ENCODE results near the gene EIF3K.

The EIF3K gene

DNA sequence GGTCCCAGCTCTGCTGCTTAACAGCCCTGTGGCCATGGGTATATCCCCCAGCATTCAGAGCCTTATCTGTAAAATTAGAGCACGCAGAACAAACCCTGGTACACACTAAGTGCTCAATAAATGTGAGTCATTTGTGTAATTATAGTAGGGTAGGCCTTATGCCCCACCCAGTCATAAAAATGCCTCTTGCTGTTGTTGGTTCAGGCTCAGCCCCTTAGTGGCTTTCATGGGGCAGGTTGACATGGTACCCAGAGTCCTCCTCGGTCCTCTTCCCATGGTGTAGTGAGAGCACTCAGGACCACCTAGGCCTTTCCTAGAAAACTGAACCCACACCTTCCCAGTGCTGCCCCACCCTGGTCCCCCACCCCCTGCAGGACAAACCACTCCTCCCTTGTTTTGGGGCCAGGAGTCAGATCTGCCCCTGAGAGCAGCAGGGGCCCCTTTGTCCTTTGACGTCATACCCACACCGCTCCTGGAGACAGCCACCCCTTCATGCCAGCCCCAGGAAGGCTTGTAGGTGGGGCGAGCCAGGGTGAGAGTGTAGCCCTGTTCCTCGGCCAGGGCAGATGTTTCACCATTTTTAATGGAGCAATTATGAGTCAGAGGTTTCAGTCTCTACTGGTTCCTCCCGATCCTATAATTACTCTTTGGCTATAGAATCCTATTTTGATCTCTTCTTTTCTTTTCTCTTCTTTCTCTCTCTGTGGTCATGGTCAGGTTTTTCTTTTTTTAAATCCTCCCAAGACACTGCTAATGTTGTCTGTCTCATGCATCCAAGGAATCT lies 65.3 kb downstream of the EIF3K start (continued):
- TF ChIP-seq, protein P1, sequence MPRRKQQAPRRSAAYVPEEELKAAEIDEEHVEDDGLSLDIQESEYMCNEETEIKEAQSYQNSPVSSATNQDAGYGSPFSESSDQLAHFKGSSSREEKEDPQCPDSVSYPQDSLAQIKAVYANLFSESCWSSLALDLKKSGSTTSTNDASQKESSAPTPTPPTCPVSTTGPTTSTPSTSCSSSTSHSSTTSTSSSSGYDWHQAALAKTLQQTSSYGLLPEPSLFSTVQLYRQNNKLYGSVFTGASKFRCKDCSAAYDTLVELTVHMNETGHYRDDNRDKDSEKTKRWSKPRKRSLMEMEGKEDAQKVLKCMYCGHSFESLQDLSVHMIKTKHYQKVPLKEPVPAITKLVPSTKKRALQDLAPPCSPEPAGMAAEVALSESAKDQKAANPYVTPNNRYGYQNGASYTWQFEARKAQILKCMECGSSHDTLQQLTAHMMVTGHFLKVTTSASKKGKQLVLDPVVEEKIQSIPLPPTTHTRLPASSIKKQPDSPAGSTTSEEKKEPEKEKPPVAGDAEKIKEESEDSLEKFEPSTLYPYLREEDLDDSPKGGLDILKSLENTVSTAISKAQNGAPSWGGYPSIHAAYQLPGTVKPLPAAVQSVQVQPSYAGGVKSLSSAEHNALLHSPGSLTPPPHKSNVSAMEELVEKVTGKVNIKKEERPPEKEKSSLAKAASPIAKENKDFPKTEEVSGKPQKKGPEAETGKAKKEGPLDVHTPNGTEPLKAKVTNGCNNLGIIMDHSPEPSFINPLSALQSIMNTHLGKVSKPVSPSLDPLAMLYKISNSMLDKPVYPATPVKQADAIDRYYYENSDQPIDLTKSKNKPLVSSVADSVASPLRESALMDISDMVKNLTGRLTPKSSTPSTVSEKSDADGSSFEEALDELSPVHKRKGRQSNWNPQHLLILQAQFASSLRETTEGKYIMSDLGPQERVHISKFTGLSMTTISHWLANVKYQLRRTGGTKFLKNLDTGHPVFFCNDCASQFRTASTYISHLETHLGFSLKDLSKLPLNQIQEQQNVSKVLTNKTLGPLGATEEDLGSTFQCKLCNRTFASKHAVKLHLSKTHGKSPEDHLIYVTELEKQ (tag by site-specific recombination; IDR thresholded peaks at IDR 0.05; ENCODE audit: borderline replicate concordance): peak; percentile 76
- TF ChIP-seq ZNF707 (tag by site-specific recombination; IDR thresholded peaks at IDR 0.05) (no peak), ZNF211 (tag by site-specific recombination; IDR thresholded peaks at IDR 0.05; ENCODE audit: low read depth) (no peak), IKZF3 (tag by site-specific recombination; IDR thresholded peaks at IDR 0.05) (peak; percentile 95), ZNF549 (tag by site-specific recombination; IDR thresholded peaks at IDR 0.05) (no peak), ZXDB (tag by site-specific recombination; IDR thresholded peaks at IDR 0.05) (peak; percentile 100), ZNF571 (tag by site-specific recombination; IDR thresholded peaks at IDR 0.05) (no peak), ZIC2 (tag by site-specific recombination; IDR thresholded peaks at IDR 0.05) (peak; percentile 97), ZNF335 (tag by site-specific recombination; conservative IDR thresholded peaks at IDR 0.05) (peak; percentile 77), SP3 (tag by site-specific recombination; IDR thresholded peaks at IDR 0.05) (peak; percentile 79), ZNF16 (tag by site-specific recombination; IDR thresholded peaks at IDR 0.05; ENCODE audit: low read depth) (no peak; the same call in 1 of the 2 replicates), ZSCAN4 (tag by site-specific recombination; IDR thresholded peaks at IDR 0.05) (no peak), ZNF112 (tag by site-specific recombination; IDR thresholded peaks at IDR 0.05) (no peak), ZSCAN5A (tag by site-specific recombination; IDR thresholded peaks at IDR 0.05) (no peak; the same call in 1 of the 2 replicates), GLIS2 (tag by site-specific recombination; IDR thresholded peaks at IDR 0.05) (peak; percentile 97), ATF2 (tag by site-specific recombination; IDR thresholded peaks at IDR 0.05; ENCODE audit: low read depth) (peak; percentile 93), ZNF155 (tag by site-specific recombination; IDR thresholded peaks at IDR 0.05) (no peak), SETDB1 (IDR thresholded peaks at IDR 0.05; ENCODE audit: insufficient read length, low read length) (no peak)
- TF ChIP-seq, protein P2, sequence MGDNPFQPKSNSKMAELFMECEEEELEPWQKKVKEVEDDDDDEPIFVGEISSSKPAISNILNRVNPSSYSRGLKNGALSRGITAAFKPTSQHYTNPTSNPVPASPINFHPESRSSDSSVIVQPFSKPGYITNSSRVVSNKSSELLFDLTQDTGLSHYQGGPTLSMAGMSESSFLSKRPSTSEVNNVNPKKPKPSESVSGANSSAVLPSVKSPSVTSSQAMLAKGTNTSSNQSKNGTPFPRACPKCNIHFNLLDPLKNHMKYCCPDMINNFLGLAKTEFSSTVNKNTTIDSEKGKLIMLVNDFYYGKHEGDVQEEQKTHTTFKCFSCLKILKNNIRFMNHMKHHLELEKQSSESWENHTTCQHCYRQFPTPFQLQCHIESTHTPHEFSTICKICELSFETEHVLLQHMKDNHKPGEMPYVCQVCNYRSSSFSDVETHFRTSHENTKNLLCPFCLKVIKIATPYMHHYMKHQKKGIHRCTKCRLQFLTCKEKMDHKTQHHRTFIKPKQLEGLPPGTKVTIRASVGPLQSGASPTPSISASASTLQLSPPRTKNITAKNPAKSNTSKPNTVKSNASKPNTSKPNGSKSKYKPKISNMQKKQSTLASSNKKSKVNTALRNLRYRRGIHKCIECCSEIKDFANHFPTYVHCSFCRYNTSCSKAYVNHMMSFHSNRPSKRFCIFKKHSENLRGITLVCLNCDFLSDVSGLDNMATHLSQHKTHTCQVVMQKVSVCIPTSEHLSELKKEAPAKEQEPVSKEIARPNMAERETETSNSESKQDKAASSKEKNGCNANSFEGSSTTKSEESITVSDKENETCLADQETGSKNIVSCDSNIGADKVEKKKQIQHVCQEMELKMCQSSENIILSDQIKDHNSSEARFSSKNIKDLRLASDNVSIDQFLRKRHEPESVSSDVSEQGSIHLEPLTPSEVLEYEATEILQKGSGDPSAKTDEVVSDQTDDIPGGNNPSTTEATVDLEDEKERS (tag by site-specific recombination; IDR thresholded peaks at IDR 0.05): no peak
- TF ChIP-seq, protein P3, sequence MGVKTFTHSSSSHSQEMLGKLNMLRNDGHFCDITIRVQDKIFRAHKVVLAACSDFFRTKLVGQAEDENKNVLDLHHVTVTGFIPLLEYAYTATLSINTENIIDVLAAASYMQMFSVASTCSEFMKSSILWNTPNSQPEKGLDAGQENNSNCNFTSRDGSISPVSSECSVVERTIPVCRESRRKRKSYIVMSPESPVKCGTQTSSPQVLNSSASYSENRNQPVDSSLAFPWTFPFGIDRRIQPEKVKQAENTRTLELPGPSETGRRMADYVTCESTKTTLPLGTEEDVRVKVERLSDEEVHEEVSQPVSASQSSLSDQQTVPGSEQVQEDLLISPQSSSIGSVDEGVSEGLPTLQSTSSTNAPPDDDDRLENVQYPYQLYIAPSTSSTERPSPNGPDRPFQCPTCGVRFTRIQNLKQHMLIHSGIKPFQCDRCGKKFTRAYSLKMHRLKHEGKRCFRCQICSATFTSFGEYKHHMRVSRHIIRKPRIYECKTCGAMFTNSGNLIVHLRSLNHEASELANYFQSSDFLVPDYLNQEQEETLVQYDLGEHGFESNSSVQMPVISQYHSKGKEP (tag by site-specific recombination; IDR thresholded peaks at IDR 0.05): peak; percentile 78
- TF ChIP-seq, protein P4, sequence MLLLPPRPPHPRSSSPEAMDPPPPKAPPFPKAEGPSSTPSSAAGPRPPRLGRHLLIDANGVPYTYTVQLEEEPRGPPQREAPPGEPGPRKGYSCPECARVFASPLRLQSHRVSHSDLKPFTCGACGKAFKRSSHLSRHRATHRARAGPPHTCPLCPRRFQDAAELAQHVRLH (tag by site-specific recombination; IDR thresholded peaks at IDR 0.05): peak; percentile 98
- TF ChIP-seq, protein P5, sequence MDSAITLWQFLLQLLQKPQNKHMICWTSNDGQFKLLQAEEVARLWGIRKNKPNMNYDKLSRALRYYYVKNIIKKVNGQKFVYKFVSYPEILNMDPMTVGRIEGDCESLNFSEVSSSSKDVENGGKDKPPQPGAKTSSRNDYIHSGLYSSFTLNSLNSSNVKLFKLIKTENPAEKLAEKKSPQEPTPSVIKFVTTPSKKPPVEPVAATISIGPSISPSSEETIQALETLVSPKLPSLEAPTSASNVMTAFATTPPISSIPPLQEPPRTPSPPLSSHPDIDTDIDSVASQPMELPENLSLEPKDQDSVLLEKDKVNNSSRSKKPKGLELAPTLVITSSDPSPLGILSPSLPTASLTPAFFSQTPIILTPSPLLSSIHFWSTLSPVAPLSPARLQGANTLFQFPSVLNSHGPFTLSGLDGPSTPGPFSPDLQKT (IDR thresholded peaks at IDR 0.05; ENCODE audit: borderline replicate concordance, low read depth, low read length): no peak
- TF ChIP-seq, protein P6, sequence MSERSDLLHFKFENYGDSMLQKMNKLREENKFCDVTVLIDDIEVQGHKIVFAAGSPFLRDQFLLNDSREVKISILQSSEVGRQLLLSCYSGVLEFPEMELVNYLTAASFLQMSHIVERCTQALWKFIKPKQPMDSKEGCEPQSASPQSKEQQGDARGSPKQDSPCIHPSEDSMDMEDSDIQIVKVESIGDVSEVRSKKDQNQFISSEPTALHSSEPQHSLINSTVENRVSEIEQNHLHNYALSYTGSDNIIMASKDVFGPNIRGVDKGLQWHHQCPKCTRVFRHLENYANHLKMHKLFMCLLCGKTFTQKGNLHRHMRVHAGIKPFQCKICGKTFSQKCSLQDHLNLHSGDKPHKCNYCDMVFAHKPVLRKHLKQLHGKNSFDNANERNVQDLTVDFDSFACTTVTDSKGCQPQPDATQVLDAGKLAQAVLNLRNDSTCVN (tag by site-specific recombination; optimal IDR thresholded peaks at IDR 0.05): no peak

Data from HEK293 (cell line).